B cell (primary cell): Measurements from ENCODE around the gene KCNIP1. TPM values are rescaled to one million over a fixed set of nuclear protein-coding genes. Genes with fewer than 3 reads are reported as not detected.

ENCODE experiments used
- ATAC-seq: fragments of 200-7000 bp; cut with Tn5 transposase; one replicate; pipeline ENCODE4 v1.10.0; 2021; ENCODE audit warnings: low read depth, mild to moderate bottlenecking, moderate number of reproducible peaks, moderate library complexity
- CTCF ChIA-PET: fragments of 350-600 bp; sonication (Branson Sonifier 250); formaldehyde crosslinking; loops from one replicate; lab custom pipeline; 2021; ENCODE audit warnings: antibody characterized with exemption, inconsistent platforms; lab: Charles Lee
- POLR2A ChIA-PET: fragments of 350-600 bp; sonication (Branson Sonifier 250); formaldehyde crosslinking; loops from one replicate; lab custom pipeline; 2021; ENCODE audit warnings: antibody characterized with exemption; lab: Charles Lee
- DNase-seq: peaks from one replicate; pipeline ENCODE4 v3.0.0; 2013
- H2AFZ ChIP-seq: 2 replicates; pipeline ENCODE4 v1.6.1; 2012; ENCODE audit warnings: mild to moderate bottlenecking, low read depth, low read length; ENCODE audit not compliant: insufficient read depth, poor library complexity, severe bottlenecking
- H3K27ac ChIP-seq, 2 donors: 1 replicate in 1 of 2; 2 replicates in 1 of 2; pipeline ENCODE4 v1.5.1; 2012 to 2013; ENCODE audit warnings: low read length in 2 of 2, mild to moderate bottlenecking in 2 of 2, moderate library complexity in 1 of 2
- H3K27me3 ChIP-seq, 4 experiments: fragments of 200-600 bp in 1 of 4; sonication (generic) in 1 of 4; replicated peaks in 1 of 4; 1 replicate in 2 of 4; 2 replicates in 2 of 4; pipeline versions ENCODE4 v1.6.1 to v1.7.0; 2013 to 2016; ENCODE audit warnings: low read length in 3 of 4, mild to moderate bottlenecking in 2 of 4, mixed read lengths in 1 of 4, moderate library complexity in 1 of 4; ENCODE audit not compliant: insufficient read depth in 4 of 4, control insufficient read depth in 3 of 4; ENCODE audit errors: control extremely low read depth in 1 of 4
- H3K36me3 ChIP-seq, 2 experiments: replicated peaks in 1 of 2; 1 replicate in 1 of 2; 2 replicates in 1 of 2; pipeline versions ENCODE4 v1.6.1 to v1.7.1; 2013; ENCODE audit warnings: low read length in 1 of 2; ENCODE audit not compliant: insufficient read depth in 2 of 2, control insufficient read depth in 1 of 2; ENCODE audit errors: control extremely low read depth in 1 of 2, extremely low read depth in 1 of 2
- H3K4me1 ChIP-seq, 2 donors: fragments of 200-600 bp in 1 of 2; sonication (generic) in 1 of 2; 1 replicate in 1 of 2; 2 replicates in 1 of 2; pipeline versions ENCODE4 v1.5.1 to v1.6.1; 2013 to 2017; ENCODE audit warnings: low read length in 2 of 2; ENCODE audit not compliant: control insufficient read depth in 2 of 2, insufficient read depth in 2 of 2
- H3K4me2 ChIP-seq: replicated peaks from 2 replicates; pipeline ENCODE3; 2012; ENCODE audit warnings: mild to moderate bottlenecking, low read depth, low read length; ENCODE audit not compliant: poor library complexity, severe bottlenecking
- H3K4me3 ChIP-seq, 5 experiments: fragments of 200-600 bp in 1 of 5; sonication (generic) in 1 of 5; 1 replicate in 3 of 5; 2 replicates in 2 of 5; pipeline versions ENCODE4 v1.5.1 to v1.7.0; 2011 to 2016; ENCODE audit warnings: low read length in 4 of 5, mild to moderate bottlenecking in 4 of 5, low read depth in 2 of 5, control low read depth in 1 of 5, moderate library complexity in 1 of 5; ENCODE audit not compliant: insufficient read depth in 1 of 5; ENCODE audit errors: control extremely low read depth in 1 of 5, extremely low read depth in 1 of 5
- H3K79me2 ChIP-seq: fragments of 200-600 bp; sonication (generic); one replicate; pipeline ENCODE4 v1.6.0; 2016; ENCODE audit warnings: low read length; ENCODE audit not compliant: control insufficient read depth, insufficient read depth
- H3K9ac ChIP-seq: fragments of 200-600 bp; sonication (generic); 2 replicates; pipeline ENCODE4 v1.6.1; 2017; ENCODE audit warnings: mild to moderate bottlenecking, low read length, moderate library complexity
- H3K9me3 ChIP-seq, 3 donors: one replicate each; pipeline versions ENCODE4 v1.6.1 to v1.7.1; 2013; ENCODE audit warnings: low read length in 2 of 3; ENCODE audit not compliant: control insufficient read depth in 2 of 3, insufficient read depth in 1 of 3; ENCODE audit errors: control extremely low read depth in 1 of 3
- H4K20me1 ChIP-seq: 2 replicates; pipeline ENCODE4 v1.6.0; 2012; ENCODE audit warnings: mild to moderate bottlenecking, low read length; ENCODE audit not compliant: insufficient read depth, control insufficient read depth, poor library complexity, severe bottlenecking
- H3K27ac Mint-ChIP-seq: one replicate; pipeline ENCODE4 v1.8.0; 2021; ENCODE audit warnings: mixed read lengths
- H3K27me3 Mint-ChIP-seq: one replicate; pipeline ENCODE4 v1.8.0; 2021; ENCODE audit warnings: mixed read lengths
- H3K4me1 Mint-ChIP-seq: one replicate; pipeline ENCODE4 v1.8.0; 2021; ENCODE audit warnings: mixed read lengths
- H3K4me3 Mint-ChIP-seq: one replicate; pipeline ENCODE4 v1.8.0; 2021; ENCODE audit warnings: mixed read lengths
- H3K9me3 Mint-ChIP-seq: one replicate; pipeline ENCODE4 v1.8.0; 2022; ENCODE audit warnings: mixed read lengths; ENCODE audit not compliant: insufficient read depth
- EZH2 ChIP-seq: IDR thresholded peaks from 2 replicates; pipeline ENCODE4 v1.6.1; 2012; ENCODE audit warnings: borderline replicate concordance, low read depth, mild to moderate bottlenecking, moderate library complexity, low read length; ENCODE audit not compliant: insufficient read depth, poor library complexity, severe bottlenecking
- WGBS: methylation state at CpG from one replicate; pipeline ENCODE4 v1.1.5; 2013; ENCODE audit warnings: missing lambda C conversion rate; ENCODE audit not compliant: insufficient coverage; 5-methylcytosine and 5-hydroxymethylcytosine counted together
- intact Hi-C: fragments of 100-400 bp; cut with micrococcal nuclease; formaldehyde crosslinking; loops from one replicate; pipeline ENCODE4 v1.10.0; 2022
- polyA plus RNA-seq: library from polyadenylated mRNA; depleted of rRNA; stranded (reverse); fragments of >200 nt; gene quantifications from 2 replicates; pipeline ENCODE4 v1.2.3, GENCODE V29; 2012
- total RNA-seq, 2 donors: library from RNA; stranded (reverse); fragments of 120-200 nt in 1 of 2; gene quantifications; 1 replicate in 1 of 2; 2 replicates in 1 of 2; pipeline versions ENCODE4 v1.2.3 to v1.2.4, GENCODE V29; 2013 to 2022
- TF ChIP-seq, protein P1 (sequence below): fragments of 200-600 bp; IDR thresholded peaks from one replicate; pipeline ENCODE4 v1.8.0; 2022; ENCODE audit warnings: antibody characterized with exemption, mild to moderate bottlenecking

KCNIP1 gene
- total and polyA plus RNA-seq, 2 donors (not counting 1 experiment from before 2014, with no cell fraction given) = not detected

DNA sequence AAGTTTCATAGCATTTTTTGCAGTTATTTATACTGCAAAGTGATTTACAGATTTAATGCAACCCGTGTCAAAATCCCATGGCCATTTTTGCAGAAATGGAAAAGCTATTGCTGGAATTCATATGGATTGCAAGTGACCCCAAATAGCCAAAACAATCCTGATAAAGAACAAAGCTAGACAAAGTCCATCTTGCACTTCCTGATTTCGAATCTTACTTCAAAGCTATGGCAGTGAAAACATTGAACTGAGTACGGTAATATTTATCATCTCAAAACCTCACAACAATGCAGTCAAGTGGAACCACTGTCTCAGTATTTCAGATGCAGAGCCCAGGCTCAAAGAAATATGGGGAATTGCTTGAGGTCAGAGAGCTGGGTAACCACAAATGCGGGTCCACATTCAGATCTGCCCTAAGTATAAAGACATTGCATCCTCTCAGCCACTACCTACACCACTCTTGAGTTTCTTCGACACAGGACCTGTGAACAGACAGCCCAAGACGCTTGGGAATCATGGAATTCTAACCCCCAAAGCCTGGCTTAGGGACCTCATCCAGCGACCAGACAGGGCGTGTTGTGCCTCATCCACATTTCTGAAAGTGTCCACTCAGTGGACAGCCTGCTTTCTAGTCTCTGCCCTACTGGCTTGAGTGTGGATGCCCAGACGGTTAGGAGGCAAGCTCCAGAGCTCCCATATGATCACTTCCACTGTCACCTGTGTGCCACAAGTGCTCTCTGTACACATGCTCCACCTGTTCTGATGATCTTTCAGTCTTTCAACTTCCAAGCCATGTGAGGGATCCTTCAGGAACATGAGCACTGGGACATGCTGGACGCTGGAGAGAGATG lies 39.3 kb upstream of the KCNIP1 start:
- no peak overlapping the region for H3K27ac ChIP-seq
- TF ChIP-seq, protein P1, sequence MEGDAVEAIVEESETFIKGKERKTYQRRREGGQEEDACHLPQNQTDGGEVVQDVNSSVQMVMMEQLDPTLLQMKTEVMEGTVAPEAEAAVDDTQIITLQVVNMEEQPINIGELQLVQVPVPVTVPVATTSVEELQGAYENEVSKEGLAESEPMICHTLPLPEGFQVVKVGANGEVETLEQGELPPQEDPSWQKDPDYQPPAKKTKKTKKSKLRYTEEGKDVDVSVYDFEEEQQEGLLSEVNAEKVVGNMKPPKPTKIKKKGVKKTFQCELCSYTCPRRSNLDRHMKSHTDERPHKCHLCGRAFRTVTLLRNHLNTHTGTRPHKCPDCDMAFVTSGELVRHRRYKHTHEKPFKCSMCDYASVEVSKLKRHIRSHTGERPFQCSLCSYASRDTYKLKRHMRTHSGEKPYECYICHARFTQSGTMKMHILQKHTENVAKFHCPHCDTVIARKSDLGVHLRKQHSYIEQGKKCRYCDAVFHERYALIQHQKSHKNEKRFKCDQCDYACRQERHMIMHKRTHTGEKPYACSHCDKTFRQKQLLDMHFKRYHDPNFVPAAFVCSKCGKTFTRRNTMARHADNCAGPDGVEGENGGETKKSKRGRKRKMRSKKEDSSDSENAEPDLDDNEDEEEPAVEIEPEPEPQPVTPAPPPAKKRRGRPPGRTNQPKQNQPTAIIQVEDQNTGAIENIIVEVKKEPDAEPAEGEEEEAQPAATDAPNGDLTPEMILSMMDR = no peak
- no peak for TF ChIP-seq EZH2
- no peaks in the 10 kb centered on the region for H3K9me3 ChIP-seq
- Mint-ChIP-seq H3K27me3 (peaks cover 20% of the 10 kb centered on the region), H3K4me1 (no peaks in the 10 kb centered on the region), H3K27ac (no peak overlapping the region), H3K9me3 (peaks cover 6% of the 10 kb centered on the region), H3K4me3 (no peak overlapping the region)
- no peaks in the 10 kb centered on the region for H3K36me3 ChIP-seq
- WGBS = 77% methylated on average over 6 of the region's 10 CpGs
- ChIA-PET POLR2A (no interaction called here), CTCF (interaction anchor here (1.1 kb wide), 1 partner anchor 9 kb away, joined by 3 read pairs; no protein-coding TSS in a partner anchor)
- intact Hi-C loops = no loop called here
- no peak overlapping the region for H2AFZ ChIP-seq
- H3K27me3 ChIP-seq = no peaks in the 10 kb centered on the region
- no peak overlapping the region for H3K9ac ChIP-seq
- ATAC-seq = no peak
- H4K20me1 ChIP-seq = no peaks in the 10 kb centered on the region
- DNase-seq = no peak
- no peak overlapping the region for H3K4me3 ChIP-seq
- no peaks in the 10 kb centered on the region for H3K4me1 ChIP-seq
- H3K4me2 ChIP-seq = no peak overlapping the region
- H3K79me2 ChIP-seq = no peaks in the 10 kb centered on the region

DNA sequence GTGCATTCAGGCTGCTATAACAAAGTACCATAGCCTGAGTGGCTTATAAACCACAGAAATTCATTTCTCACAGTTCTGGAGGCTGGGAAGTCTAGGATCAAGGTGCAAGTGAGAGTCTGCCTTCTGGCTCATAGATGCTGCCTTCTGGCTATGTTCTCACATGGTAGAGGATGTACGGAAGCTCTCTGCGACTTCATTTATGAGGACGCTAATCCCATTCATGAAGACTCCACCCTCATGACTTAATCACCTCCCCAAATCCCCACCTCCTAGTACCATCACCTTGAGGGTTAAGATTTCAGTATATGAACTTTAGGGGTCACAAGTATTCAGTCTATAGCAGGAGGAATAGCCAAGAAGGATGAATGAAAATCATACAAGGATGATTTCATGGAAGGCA lies 37.3 kb upstream of the KCNIP1 start:
- Histone ChIP-seq H3K79me2 (no peaks in the 10 kb centered on the region), H3K4me2 (no peak overlapping the region), H3K9ac (no peak overlapping the region), H3K9me3 (no peaks in the 10 kb centered on the region), H3K36me3 (no peaks in the 10 kb centered on the region), H3K4me3 (no peak overlapping the region), H2AFZ (no peak overlapping the region), H3K4me1 (no peaks in the 10 kb centered on the region), H3K27ac (no peak overlapping the region), H3K27me3 (no peaks in the 10 kb centered on the region), H4K20me1 (no peaks in the 10 kb centered on the region)
- no peak for TF ChIP-seq EZH2
- TF ChIP-seq, protein P1 = no peak
- no peak for DNase-seq
- Mint-ChIP-seq H3K27me3 (peaks cover 13% of the 10 kb centered on the region), H3K9me3 (no peaks in the 10 kb centered on the region), H3K27ac (no peak overlapping the region), H3K4me1 (no peaks in the 10 kb centered on the region), H3K4me3 (no peak overlapping the region)
- CTCF ChIA-PET = no interaction called here
- no peak for ATAC-seq
- POLR2A ChIA-PET = no interaction called here
- WGBS = no CpG with 5 or more reads among the region's 3 CpGs
- intact Hi-C loops = no loop called here
